NT2/D1 (cell line): Measurements from ENCODE around the gene CARS2.

Experiments used
- SUZ12 ChIP-seq: IDR thresholded peaks from 2 replicates; pipeline ENCODE4 v1.6.1; 2011; ENCODE audit not compliant: insufficient read length, insufficient read depth; ENCODE audit errors: extremely low read depth
- YY1 ChIP-seq: IDR thresholded peaks from 2 replicates; pipeline ENCODE4 v1.6.1; 2011; ENCODE audit not compliant: insufficient read length, insufficient read depth
- ZNF274 ChIP-seq: IDR thresholded peaks from 2 replicates; pipeline ENCODE4 v1.6.1; 2011; ENCODE audit warnings: mild to moderate bottlenecking, low read depth, low read length

GRCh38 chr13:110664041-110664440 is 41.9 kb downstream of the CARS2 start:
- TF ChIP-seq SUZ12 (no peak), YY1 (no peak), ZNF274 (no peak)
